ENCODE measurements around the gene FYN. TPM values are rescaled to one million over a fixed set of nuclear protein-coding genes. Genes with fewer than 3 reads are reported as not detected.

The FYN gene
- total RNA-seq, 1 donor from 2014 or later, result 260 TPM

DNA sequence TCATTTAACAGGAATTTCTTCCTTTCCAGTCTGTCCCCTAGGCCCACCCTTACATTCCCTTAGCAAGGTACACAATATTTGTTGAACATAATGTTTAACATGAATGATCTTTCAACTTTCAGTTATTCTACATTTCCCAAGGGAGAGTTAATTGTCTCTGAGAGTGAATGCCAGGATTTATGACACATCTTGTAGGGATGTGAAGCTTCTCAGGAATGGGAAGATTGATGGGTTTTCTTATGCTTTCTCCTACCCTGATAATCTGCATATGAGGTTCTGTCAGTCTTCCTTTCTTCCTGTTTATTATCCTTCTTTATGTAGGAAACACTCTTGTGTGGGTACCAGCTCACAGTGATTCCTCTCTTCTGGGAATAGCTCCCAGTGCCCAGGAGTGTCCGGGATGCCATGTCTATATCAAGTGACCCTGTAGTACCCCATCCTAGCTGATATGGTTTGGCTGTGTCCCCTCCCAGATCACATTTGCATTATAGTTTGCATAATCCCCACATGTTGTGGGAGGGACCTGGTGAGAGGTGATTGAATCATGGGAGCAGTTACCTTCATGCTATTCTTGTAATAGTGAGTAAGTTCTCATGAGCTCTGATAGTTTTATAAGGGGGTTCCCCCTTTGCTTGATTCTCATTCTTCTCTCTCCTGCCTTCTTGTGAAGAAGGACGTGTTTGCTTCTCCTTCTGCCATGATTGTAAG lies 7.1 kb upstream of the FYN start:
- Mint-ChIP-seq H3K27ac (ENCODE audit: unreplicated experiment) (no peak overlapping the region), H3K36me3 (ENCODE audit: low read depth) (no peaks in the 10 kb centered on the region), H3K9me3 (peaks cover under 1% of the 10 kb centered on the region), H3K27me3 (ENCODE audit: low read depth) (no peaks in the 10 kb centered on the region), H3K4me3 (no peak overlapping the region), H3K4me1 (peaks cover 5% of the 10 kb centered on the region)
- no peak for TF ChIP-seq CTCF (conservative IDR thresholded peaks at IDR 0.05)
- no peak for DNase-seq (ENCODE audit: low read depth, low spot score)

GRCh38 chr6:111875741-111876140 lies 2.5 kb upstream of the FYN start:
- no peaks in the 10 kb centered on the region for H3K27me3 Mint-ChIP-seq (ENCODE audit: low read depth)
- no peak for DNase-seq (ENCODE audit: low read depth, low spot score)
- H3K36me3 Mint-ChIP-seq (ENCODE audit: low read depth), result no peaks in the 10 kb centered on the region
- H3K4me1 Mint-ChIP-seq, result peaks cover 27% of the 10 kb centered on the region
- no peaks in the 10 kb centered on the region for H3K9me3 Mint-ChIP-seq
- H3K4me3 Mint-ChIP-seq, result peak overlapping the region; percentile 52
- TF ChIP-seq CTCF (conservative IDR thresholded peaks at IDR 0.05), result no peak
- H3K27ac Mint-ChIP-seq (ENCODE audit: unreplicated experiment), result no peak overlapping the region

DNA sequence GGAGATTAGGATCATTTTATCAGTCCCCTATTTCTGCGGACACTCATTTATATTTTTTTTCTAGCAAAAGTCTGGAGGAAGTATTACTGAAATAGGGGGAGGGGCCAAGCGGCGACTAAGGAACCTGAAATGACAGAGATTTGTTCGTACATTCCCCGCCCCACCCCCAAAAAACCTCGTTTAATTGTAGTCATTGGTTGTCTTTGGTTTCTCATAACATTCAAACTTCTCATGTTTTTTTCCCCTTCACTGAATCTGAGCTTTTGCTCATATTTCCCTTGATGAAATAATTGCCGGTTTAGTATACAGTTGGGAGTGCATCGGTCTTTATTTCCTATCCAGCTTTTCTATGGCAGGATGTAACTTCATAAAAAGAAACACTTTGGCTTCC lies 768 bp upstream of the FYN start:
- Mint-ChIP-seq H3K4me3 (peak overlapping the region; percentile 95), H3K4me1 (peaks cover 44% of the 10 kb centered on the region), H3K27me3 (ENCODE audit: low read depth) (no peaks in the 10 kb centered on the region), H3K9me3 (no peaks in the 10 kb centered on the region), H3K27ac (ENCODE audit: unreplicated experiment) (peak overlapping the region; percentile 32), H3K36me3 (ENCODE audit: low read depth) (no peaks in the 10 kb centered on the region)
- DNase-seq (ENCODE audit: low read depth, low spot score), result no peak
- TF ChIP-seq CTCF (conservative IDR thresholded peaks at IDR 0.05), result no peak

GRCh38 chr6:111872401-111873177 lies 663 bp downstream of the FYN start:
- Mint-ChIP-seq H3K36me3 (ENCODE audit: low read depth) (no peaks in the 10 kb centered on the region), H3K27ac (ENCODE audit: unreplicated experiment) (peak overlapping the region; percentile 99), H3K27me3 (ENCODE audit: low read depth) (no peaks in the 10 kb centered on the region), H3K4me1 (peaks cover 58% of the 10 kb centered on the region), H3K4me3 (peak overlapping the region; percentile 100), H3K9me3 (no peaks in the 10 kb centered on the region)
- no peak for TF ChIP-seq CTCF (conservative IDR thresholded peaks at IDR 0.05)
- DNase-seq (ENCODE audit: low read depth, low spot score), result peak; percentile 37

GRCh38 chr6:111871725-111872400 lies 1.4 kb downstream of the FYN start:
- Mint-ChIP-seq H3K9me3 (no peaks in the 10 kb centered on the region), H3K4me1 (peaks cover 65% of the 10 kb centered on the region), H3K4me3 (peak overlapping the region; percentile 100), H3K27ac (ENCODE audit: unreplicated experiment) (peak overlapping the region; percentile 99), H3K36me3 (ENCODE audit: low read depth) (no peaks in the 10 kb centered on the region), H3K27me3 (ENCODE audit: low read depth) (no peaks in the 10 kb centered on the region)
- peak; percentile 37 for DNase-seq (ENCODE audit: low read depth, low spot score)
- no peak for TF ChIP-seq CTCF (conservative IDR thresholded peaks at IDR 0.05)
